ENCODE results near the gene GSK3A.
A peak's percentile ranks its signal among the peaks of the same experiment; 100 is the strongest.

GSK3A gene

GRCh38 chr19:42220751-42221097 is 21.7 kb downstream of the GSK3A start:
- no peak for DNase-seq

GRCh38 chr19:42219812-42220750 is 22.3 kb downstream of the GSK3A start, which contains the start of gene ZNF526:
ZNF526 (plus strand) TSS chr19:42220312; CDS start chr19:42224404, 4,092 bp downstream.
- peak; percentile 98 for DNase-seq

GRCh38 chr19:42217520-42218437 is 24.6 kb downstream of the GSK3A start, which contains the start of gene DEDD2:
DEDD2 (minus strand) TSS chr19:42217677; CDS start chr19:42217007, 670 bp downstream.
- DNase-seq: peak; percentile 96

- DNase-seq: peak; percentile 64
Measured at GRCh38 chr19:42216653-42217519, 25.5 kb downstream of the GSK3A start.

- no peak for DNase-seq
Measured at GRCh38 chr19:42214810-42215485, 27.5 kb downstream of the GSK3A start.

GRCh38 chr19:42212886-42213285 is 29.5 kb downstream of the GSK3A start:
- no peak for DNase-seq

GRCh38 chr19:42208612-42209011 is 33.8 kb downstream of the GSK3A start:
- no peak for DNase-seq

- no peak for DNase-seq
Measured at GRCh38 chr19:42207767-42208271, 34.6 kb downstream of the GSK3A start.

GRCh38 chr19:42206871-42207755 is 35.3 kb downstream of the GSK3A start:
- no peak for DNase-seq

- no peak for DNase-seq
Measured at GRCh38 chr19:42204664-42205063, 37.7 kb downstream of the GSK3A start.

GRCh38 chr19:42203700-42204099 is 38.7 kb downstream of the GSK3A start:
- no peak for DNase-seq

- no peak for DNase-seq
Measured at GRCh38 chr19:42202290-42202880, 40.0 kb downstream of the GSK3A start.

GRCh38 chr19:42201489-42202289 is 40.7 kb downstream of the GSK3A start:
- no peak for DNase-seq

GRCh38 chr19:42200116-42200715 is 42.2 kb downstream of the GSK3A start:
- DNase-seq: no peak

- peak; percentile 37 for DNase-seq
Measured at GRCh38 chr19:42199440-42200115, 42.8 kb downstream of the GSK3A start.

GRCh38 chr19:42198676-42199439 is 43.5 kb downstream of the GSK3A start:
- DNase-seq: no peak

GRCh38 chr19:42197375-42197817 is 45.0 kb downstream of the GSK3A start:
- DNase-seq: no peak

Measured in NCI-H526 treated with DMSO at 0.1 percent for 48 hours (cell line).